Urinary bladder (tissue), 2 donors: ENCODE results near the gene ZNF718. TPM values are rescaled to one million over a fixed set of nuclear protein-coding genes. Genes with fewer than 3 reads are reported as not detected.

Source experiments
- polyA plus RNA-seq: library from polyadenylated mRNA; stranded (reverse); fragments of 200-250 nt; gene quantifications from one replicate; pipeline ENCODE4 v1.2.3, GENCODE V29; 2013
- total RNA-seq: library from RNA; depleted of rRNA; stranded (reverse); fragments of >200 nt; gene quantifications from one replicate; pipeline ENCODE4 v1.2.3, GENCODE V29; 2014
- donor health status: healthy.

Gene ZNF718
- total and polyA plus RNA-seq, 2 donors, result 2.6 to 34.3 TPM

Other genes starting within 250 kb of the ZNF718 start
- gene ZNF595, start 71.2 kb upstream of the ZNF718 start, total RNA-seq, result 41.9 TPM
- 5.8 TPM for gene ZNF595, start 71.2 kb upstream of the ZNF718 start, polyA plus RNA-seq
- 6.8 TPM for gene ZNF732, start 181.0 kb downstream of the ZNF718 start, total RNA-seq
- 0.19 TPM for gene ZNF732, start 181.0 kb downstream of the ZNF718 start, polyA plus RNA-seq
- gene ZNF141, start 213.3 kb downstream of the ZNF718 start, total RNA-seq, result 84.8 TPM
- 4.6 TPM for gene ZNF141, start 213.3 kb downstream of the ZNF718 start, polyA plus RNA-seq